Mesenchymal stem cell (in vitro differentiated cells and primary cell): ENCODE data around the gene ZBTB7B.

Experiments
- DNase-seq: peaks from one replicate; pipeline ENCODE4 v3.0.0-alpha.2; 2013
- H2AFZ ChIP-seq: one replicate; pipeline ENCODE4 v1.6.1; 2013; ENCODE audit warnings: low read depth, mild to moderate bottlenecking, control low read depth, inconsistent platforms, low read length, moderate library complexity
- H2AK5ac ChIP-seq: 2 replicates; pipeline ENCODE4 v1.6.1; 2013; ENCODE audit warnings: low read length, moderate library complexity, mild to moderate bottlenecking, inconsistent platforms; ENCODE audit not compliant: severe bottlenecking
- H2BK120ac ChIP-seq: one replicate; pipeline ENCODE4 v1.6.1; 2013; ENCODE audit warnings: low read depth, mild to moderate bottlenecking, inconsistent platforms, low read length, moderate library complexity
- H2BK12ac ChIP-seq, 2 experiments: one replicate each; pipeline ENCODE4 v1.6.1; 2013; ENCODE audit warnings: inconsistent platforms in 2 of 2, low read length in 2 of 2, mild to moderate bottlenecking in 2 of 2, moderate library complexity in 2 of 2, control low read depth in 1 of 2
- H2BK15ac ChIP-seq: one replicate; pipeline ENCODE4 v1.6.1; 2013; ENCODE audit warnings: mild to moderate bottlenecking, low read depth, inconsistent platforms; ENCODE audit not compliant: poor library complexity, severe bottlenecking
- H2BK5ac ChIP-seq: 2 replicates; pipeline ENCODE4 v1.6.1; 2013; ENCODE audit warnings: low read depth, mild to moderate bottlenecking, low read length, control low read depth, inconsistent platforms; ENCODE audit not compliant: poor library complexity, severe bottlenecking
- H3K14ac ChIP-seq, 2 experiments: one replicate each; pipeline ENCODE4 v1.6.1; 2013; ENCODE audit warnings: inconsistent platforms in 2 of 2, low read length in 2 of 2, control low read depth in 1 of 2, mild to moderate bottlenecking in 1 of 2, moderate library complexity in 1 of 2
- H3K18ac ChIP-seq, 2 experiments: one replicate each; pipeline ENCODE4 v1.6.1; 2013; ENCODE audit warnings: inconsistent platforms in 2 of 2, low read length in 2 of 2, control low read depth in 1 of 2, low read depth in 1 of 2, mild to moderate bottlenecking in 1 of 2
- H3K23ac ChIP-seq, 2 experiments: one replicate each; pipeline ENCODE4 v1.6.1; 2013; ENCODE audit warnings: inconsistent platforms in 2 of 2, low read length in 2 of 2, mild to moderate bottlenecking in 2 of 2, moderate library complexity in 2 of 2, control low read depth in 1 of 2
- H3K27ac ChIP-seq: 2 replicates; pipeline ENCODE4 v1.5.1; 2013; ENCODE audit warnings: mild to moderate bottlenecking, moderate library complexity, low read length, control low read depth, inconsistent platforms; ENCODE audit not compliant: poor library complexity, severe bottlenecking
- H3K27me3 ChIP-seq, 2 experiments: 2 replicates each; pipeline versions ENCODE4 v1.6.1 to v1.7.0; 2013; ENCODE audit warnings: low read length in 2 of 2, mild to moderate bottlenecking in 2 of 2, moderate library complexity in 2 of 2, control low read depth in 1 of 2, inconsistent platforms in 1 of 2; ENCODE audit not compliant: control insufficient read depth in 1 of 2, insufficient read depth in 1 of 2
- H3K36me3 ChIP-seq, 2 experiments: 2 replicates each; pipeline versions ENCODE4 v1.6.1 to v1.7.0; 2013; ENCODE audit warnings: low read length in 2 of 2, control low read depth in 1 of 2, inconsistent platforms in 1 of 2, low read depth in 1 of 2, mild to moderate bottlenecking in 1 of 2; ENCODE audit not compliant: insufficient read depth in 2 of 2, control insufficient read depth in 1 of 2
- H3K4ac ChIP-seq, 2 experiments: one replicate each; pipeline ENCODE4 v1.6.1; 2013; ENCODE audit warnings: inconsistent platforms in 2 of 2, low read length in 2 of 2, mild to moderate bottlenecking in 2 of 2, moderate library complexity in 2 of 2, control low read depth in 1 of 2, low read depth in 1 of 2
- H3K4me1 ChIP-seq: 2 replicates; pipeline ENCODE4 v1.6.1; 2013; ENCODE audit warnings: low read depth, low read length, control low read depth; ENCODE audit not compliant: control insufficient read depth, insufficient read depth
- H3K4me2 ChIP-seq: 2 replicates; pipeline ENCODE4 v1.6.1; 2013; ENCODE audit warnings: low read length, mild to moderate bottlenecking, inconsistent platforms; ENCODE audit not compliant: poor library complexity, severe bottlenecking
- H3K4me3 ChIP-seq, 2 experiments: 2 replicates each; pipeline versions ENCODE4 v1.5.1 to v1.7.0; 2013; ENCODE audit warnings: low read length in 2 of 2, mild to moderate bottlenecking in 2 of 2, control low read depth in 1 of 2, low read depth in 1 of 2; ENCODE audit not compliant: insufficient read depth in 1 of 2
- H3K79me1 ChIP-seq: replicated peaks from 2 replicates; pipeline ENCODE4 v1.6.1; 2013; ENCODE audit warnings: mild to moderate bottlenecking, control low read depth, low read length, inconsistent platforms; ENCODE audit not compliant: poor library complexity, severe bottlenecking
- H3K9ac ChIP-seq: 2 replicates; pipeline ENCODE4 v1.7.0; 2013; ENCODE audit warnings: mild to moderate bottlenecking, low read length, moderate library complexity
- H3K9me3 ChIP-seq: 2 replicates; pipeline ENCODE4 v1.7.0; 2013; ENCODE audit warnings: mild to moderate bottlenecking, low read length; ENCODE audit not compliant: control insufficient read depth
- H4K8ac ChIP-seq: one replicate; pipeline ENCODE4 v1.6.1; 2013; ENCODE audit warnings: inconsistent platforms, mild to moderate bottlenecking, low read length, moderate library complexity
- H4K91ac ChIP-seq: one replicate; pipeline ENCODE4 v1.6.1; 2013; ENCODE audit warnings: mild to moderate bottlenecking, low read length, inconsistent platforms
- WGBS: methylation state at CpG from one replicate; pipeline ENCODE4 v1.1.7; 2013; ENCODE audit warnings: mixed read lengths; 5-methylcytosine and 5-hydroxymethylcytosine counted together

Gene ZBTB7B

GRCh38 chr1:155064111-155064831 is 61.7 kb downstream of the ZBTB7B start:
- Histone ChIP-seq H3K18ac (peak overlapping the region in 1 of 2 experiments; percentile 95), H3K79me1 (peaks cover 12% of the 10 kb centered on the region), H2BK120ac (peak overlapping the region; percentile 76), H3K36me3 (peaks cover 18 to 41% of the 10 kb centered on the region in 2 experiments), H2BK15ac (no peak overlapping the region), H3K23ac (no peak overlapping the region), H3K4me1 (peaks cover 23% of the 10 kb centered on the region), H3K4ac (no peak overlapping the region), H3K9ac (peak overlapping the region; percentile 92), H3K9me3 (no peaks in the 10 kb centered on the region), H3K27me3 (no peaks in the 10 kb centered on the region), H4K91ac (no peak overlapping the region), H2AFZ (no peak overlapping the region), H3K4me2 (peak overlapping the region; percentile 79), H2BK5ac (no peak overlapping the region), H4K8ac (no peak overlapping the region), H3K27ac (no peak overlapping the region), H2BK12ac (no peak overlapping the region), H3K4me3 (peak overlapping the region; percentile 90 to 92), H3K14ac (peak overlapping the region in 1 of 2 experiments; percentile 8), H2AK5ac (no peak overlapping the region)
- peak; percentile 49 for DNase-seq
- WGBS, result 10% methylated on average over 8 of the region's 14 CpGs

GRCh38 chr1:155064832-155065429 is 62.3 kb downstream of the ZBTB7B start:
- no peak for DNase-seq

GRCh38 chr1:155066777-155067176 is 64.2 kb downstream of the ZBTB7B start:
- Histone ChIP-seq H3K18ac (no peak overlapping the region), H2BK5ac (no peak overlapping the region), H4K91ac (no peak overlapping the region), H2AFZ (no peak overlapping the region), H2AK5ac (no peak overlapping the region), H3K9me3 (no peaks in the 10 kb centered on the region), H3K36me3 (peaks cover 3 to 34% of the 10 kb centered on the region in 2 experiments), H3K9ac (no peak overlapping the region), H3K27me3 (peaks cover 0 to 12% of the 10 kb centered on the region in 2 experiments), H3K79me1 (peaks cover 12% of the 10 kb centered on the region), H3K4me1 (peaks cover 35% of the 10 kb centered on the region), H2BK12ac (no peak overlapping the region), H2BK120ac (no peak overlapping the region), H3K23ac (no peak overlapping the region), H3K14ac (no peak overlapping the region), H4K8ac (no peak overlapping the region), H3K4me3 (no peak overlapping the region), H3K4me2 (no peak overlapping the region), H3K4ac (no peak overlapping the region), H2BK15ac (no peak overlapping the region), H3K27ac (no peak overlapping the region)
- DNase-seq, result no peak
- 94% methylated on average over 8 of the region's 8 CpGs for WGBS

More at GRCh38 chr1:155064832-155065429, 62.3 kb downstream of the ZBTB7B start:
- H2BK12ac ChIP-seq, result no peak overlapping the region
- H3K79me1 ChIP-seq, result peaks cover 12% of the 10 kb centered on the region
- WGBS, result 83% methylated on average over 3 of the region's 5 CpGs
- H3K4me2 ChIP-seq, result peak overlapping the region; percentile 11
- no peak overlapping the region for H3K4ac ChIP-seq
- no peak overlapping the region for H3K18ac ChIP-seq
- H2BK120ac ChIP-seq, result no peak overlapping the region
- no peak overlapping the region for H2BK15ac ChIP-seq
- no peak overlapping the region for H4K8ac ChIP-seq
- no peak overlapping the region for H3K14ac ChIP-seq
- H3K9me3 ChIP-seq, result no peaks in the 10 kb centered on the region
- no peak overlapping the region for H3K27ac ChIP-seq
- no peaks in the 10 kb centered on the region for H3K27me3 ChIP-seq
- peak overlapping the region; percentile 92 for H3K9ac ChIP-seq
- peaks cover 23% of the 10 kb centered on the region for H3K4me1 ChIP-seq
- H2BK5ac ChIP-seq, result no peak overlapping the region
- H2AFZ ChIP-seq, result no peak overlapping the region
- no peak overlapping the region for H3K23ac ChIP-seq
- no peak overlapping the region for H2AK5ac ChIP-seq
- peak overlapping the region in 1 of 2 experiments; percentile 92 for H3K4me3 ChIP-seq
- H3K36me3 ChIP-seq, result peaks cover 13 to 45% of the 10 kb centered on the region in 2 experiments
- H4K91ac ChIP-seq, result no peak overlapping the region
